WERI-Rb-1 (cell line): ENCODE data around the gene MLC1.

ENCODE experiments used
- DNase-seq: peaks from one replicate; pipeline ENCODE4 v3.0.0-alpha.2; 2020
- H3K27ac ChIP-seq: fragments of 250-450 bp; sonication (Bioruptor Pico); 2 replicates; pipeline ENCODE4 v1.5.1; 2020; ENCODE audit warnings: mild to moderate bottlenecking, moderate library complexity
- H3K27me3 ChIP-seq: fragments of 250-450 bp; sonication (Bioruptor Pico); 2 replicates; pipeline ENCODE4 v1.5.1; 2021; ENCODE audit warnings: mild to moderate bottlenecking, low read depth, moderate library complexity; ENCODE audit not compliant: insufficient read depth, severe bottlenecking
- H3K36me3 ChIP-seq: fragments of 250-450 bp; sonication (Bioruptor Pico); 2 replicates; pipeline ENCODE4 v1.5.1; 2020; ENCODE audit warnings: mild to moderate bottlenecking, moderate library complexity
- H3K4me3 ChIP-seq: 2 replicates; pipeline ENCODE4 v1.5.1; 2011; ENCODE audit warnings: low read depth, mild to moderate bottlenecking, control low read depth, low read length
- H3K9me3 ChIP-seq: fragments of 250-450 bp; sonication (Bioruptor Pico); 2 replicates; pipeline ENCODE4 v1.5.1; 2021; ENCODE audit warnings: mild to moderate bottlenecking, moderate library complexity; ENCODE audit not compliant: severe bottlenecking
- TF ChIP-seq, protein P1 (sequence below): IDR thresholded peaks from 2 replicates; pipeline ENCODE4 v1.5.1; 2011; ENCODE audit warnings: low read depth, mild to moderate bottlenecking, control low read depth, inconsistent platforms, low read length

MLC1 gene

DNA sequence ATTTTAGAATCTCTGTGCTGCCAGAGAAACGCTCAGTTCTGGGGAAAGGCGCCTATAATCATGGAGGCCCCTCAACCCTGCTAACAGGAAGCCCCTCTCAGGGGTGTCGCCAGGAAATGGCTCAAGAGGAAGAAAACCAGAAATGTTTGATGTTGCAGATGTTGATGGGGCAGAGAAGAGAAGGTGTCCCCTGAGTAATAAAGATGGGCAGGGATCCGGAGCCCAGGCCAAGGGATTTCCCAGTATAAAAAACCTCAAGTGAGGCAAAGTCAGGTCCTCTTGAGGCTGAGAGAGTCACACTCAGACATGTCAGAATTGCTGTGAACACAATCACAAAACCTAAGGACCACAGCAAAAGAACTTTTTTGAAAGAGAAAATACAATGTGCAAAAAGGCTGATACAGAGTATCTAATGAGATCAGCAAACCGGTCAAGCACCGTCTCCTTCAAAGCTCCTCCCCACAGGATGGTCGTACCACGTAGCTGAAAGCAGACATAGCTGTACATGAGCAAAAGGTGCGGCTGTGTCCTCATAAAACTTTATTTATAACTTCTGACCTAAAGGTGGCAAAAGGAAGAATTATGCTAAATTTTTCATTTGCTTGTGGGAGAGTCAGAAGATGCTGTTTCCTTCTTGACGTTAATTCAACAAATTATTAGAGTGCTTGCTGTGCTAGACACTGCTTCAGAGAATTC is 16.8 kb upstream of the MLC1 start:
- H3K36me3 ChIP-seq: no peaks in the 10 kb centered on the region
- no peak for DNase-seq
- TF ChIP-seq, protein P1, sequence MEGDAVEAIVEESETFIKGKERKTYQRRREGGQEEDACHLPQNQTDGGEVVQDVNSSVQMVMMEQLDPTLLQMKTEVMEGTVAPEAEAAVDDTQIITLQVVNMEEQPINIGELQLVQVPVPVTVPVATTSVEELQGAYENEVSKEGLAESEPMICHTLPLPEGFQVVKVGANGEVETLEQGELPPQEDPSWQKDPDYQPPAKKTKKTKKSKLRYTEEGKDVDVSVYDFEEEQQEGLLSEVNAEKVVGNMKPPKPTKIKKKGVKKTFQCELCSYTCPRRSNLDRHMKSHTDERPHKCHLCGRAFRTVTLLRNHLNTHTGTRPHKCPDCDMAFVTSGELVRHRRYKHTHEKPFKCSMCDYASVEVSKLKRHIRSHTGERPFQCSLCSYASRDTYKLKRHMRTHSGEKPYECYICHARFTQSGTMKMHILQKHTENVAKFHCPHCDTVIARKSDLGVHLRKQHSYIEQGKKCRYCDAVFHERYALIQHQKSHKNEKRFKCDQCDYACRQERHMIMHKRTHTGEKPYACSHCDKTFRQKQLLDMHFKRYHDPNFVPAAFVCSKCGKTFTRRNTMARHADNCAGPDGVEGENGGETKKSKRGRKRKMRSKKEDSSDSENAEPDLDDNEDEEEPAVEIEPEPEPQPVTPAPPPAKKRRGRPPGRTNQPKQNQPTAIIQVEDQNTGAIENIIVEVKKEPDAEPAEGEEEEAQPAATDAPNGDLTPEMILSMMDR: no peak
- H3K9me3 ChIP-seq: no peaks in the 10 kb centered on the region
- no peak overlapping the region for H3K27ac ChIP-seq
- H3K27me3 ChIP-seq: no peaks in the 10 kb centered on the region
- H3K4me3 ChIP-seq: no peak overlapping the region

DNA sequence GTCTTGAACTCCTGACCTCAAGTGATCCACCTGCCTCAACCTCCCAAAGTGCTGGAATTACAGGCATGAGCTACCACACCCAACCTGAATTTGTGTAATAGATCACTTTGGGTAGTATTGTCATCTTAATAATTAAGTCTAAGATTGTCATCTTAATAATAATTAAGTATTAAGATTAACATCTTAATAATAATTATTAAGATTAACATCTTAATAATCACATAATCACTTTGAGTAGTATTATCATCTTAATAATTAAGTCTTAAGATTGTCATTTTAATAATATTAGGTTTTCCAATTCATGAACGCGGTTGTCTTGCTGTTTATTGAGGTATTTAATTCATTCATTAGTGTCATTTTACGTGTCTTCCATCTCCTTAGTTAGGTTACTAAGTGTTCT is 12.8 kb upstream of the MLC1 start:
- Histone ChIP-seq H3K27ac (no peak overlapping the region), H3K9me3 (no peaks in the 10 kb centered on the region), H3K27me3 (no peaks in the 10 kb centered on the region), H3K4me3 (no peak overlapping the region), H3K36me3 (no peaks in the 10 kb centered on the region)
- no peak for DNase-seq
- TF ChIP-seq, protein P1: no peak

DNA sequence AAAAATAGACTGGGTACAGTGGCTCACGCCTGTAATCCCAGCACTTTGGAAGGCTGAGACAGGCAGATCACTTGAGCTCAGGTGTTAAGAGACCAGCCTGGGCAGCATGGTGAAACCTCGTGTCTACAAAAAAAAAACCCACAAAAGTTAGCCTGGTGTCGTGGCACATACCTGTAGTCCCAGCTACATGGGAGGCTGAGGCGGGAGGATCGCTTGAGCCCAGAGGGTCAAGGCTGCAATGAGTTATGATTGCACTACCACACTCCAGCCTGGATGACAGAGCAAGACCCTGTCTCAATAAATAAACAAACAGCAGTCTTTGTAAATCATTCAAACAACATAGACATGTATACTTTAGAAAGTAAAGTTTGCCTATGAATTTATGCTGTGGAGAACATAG is 7.1 kb upstream of the MLC1 start:
- TF ChIP-seq, protein P1: no peak
- H3K36me3 ChIP-seq: no peaks in the 10 kb centered on the region

DNA sequence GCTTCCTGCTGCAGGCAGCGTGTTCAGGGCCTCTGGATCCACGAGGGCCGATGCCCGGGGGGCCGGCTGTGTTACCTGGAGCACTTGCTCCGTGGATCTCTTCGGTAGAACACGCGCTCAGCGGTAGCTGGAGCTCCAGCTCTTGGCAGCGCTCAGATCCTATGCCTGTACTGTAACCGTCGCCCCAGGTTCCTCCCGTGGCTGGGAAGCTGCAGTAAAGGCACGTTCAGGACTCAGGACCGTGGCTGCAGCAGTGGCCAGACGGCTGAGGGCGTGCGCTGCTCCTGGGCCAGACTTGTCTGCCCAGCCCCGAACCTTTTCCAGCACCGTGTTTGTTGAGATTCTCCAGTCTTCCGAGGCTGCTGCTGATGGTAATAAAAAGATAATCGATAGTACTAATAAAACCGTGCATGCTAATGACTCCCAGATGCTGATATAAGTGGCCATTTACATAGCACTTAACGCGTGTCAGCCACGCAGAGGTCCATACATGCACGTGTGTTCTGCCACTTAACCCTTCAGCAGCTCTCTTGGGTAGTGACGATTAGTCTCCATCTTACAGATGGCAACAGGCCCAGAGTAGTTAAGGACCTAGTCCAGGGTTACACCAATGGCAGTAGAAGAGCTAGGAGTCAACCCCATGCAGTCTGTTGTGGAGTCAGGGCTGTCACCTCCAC is 6.0 kb upstream of the MLC1 start:
- Histone ChIP-seq H3K27me3 (no peaks in the 10 kb centered on the region), H3K4me3 (no peak overlapping the region), H3K27ac (no peak overlapping the region), H3K36me3 (no peaks in the 10 kb centered on the region), H3K9me3 (no peaks in the 10 kb centered on the region)
- DNase-seq: no peak
- TF ChIP-seq, protein P1: no peak

More for the DNA sequence above, 7.1 kb upstream of the MLC1 start:
- Histone ChIP-seq H3K27ac (no peak overlapping the region), H3K9me3 (no peaks in the 10 kb centered on the region), H3K27me3 (no peaks in the 10 kb centered on the region), H3K4me3 (no peak overlapping the region)
- DNase-seq: no peak

DNA sequence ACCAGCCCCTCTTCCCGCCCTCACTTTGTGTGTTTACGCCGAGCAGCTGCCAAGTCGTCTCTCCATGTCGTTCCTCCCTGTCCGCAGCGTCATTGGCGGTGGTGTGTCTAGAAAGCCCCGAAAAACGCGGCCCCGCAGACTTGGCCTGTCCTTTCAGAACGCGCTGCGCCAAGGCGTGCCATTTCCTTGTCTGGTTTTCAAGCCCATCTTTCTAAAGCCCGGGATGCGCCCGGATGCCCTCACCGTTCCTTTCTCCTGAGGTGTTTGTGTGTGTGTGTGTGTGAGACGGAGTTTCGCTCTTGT is 5.1 kb upstream of the MLC1 start:
- Histone ChIP-seq H3K9me3 (no peaks in the 10 kb centered on the region), H3K27ac (no peak overlapping the region), H3K36me3 (no peaks in the 10 kb centered on the region), H3K4me3 (no peak overlapping the region), H3K27me3 (no peaks in the 10 kb centered on the region)
- TF ChIP-seq, protein P1: no peak
- DNase-seq: no peak
